OCI-LY3 (cell line): Measurements from ENCODE around the gene COL26A1.
"Not testable (repeated sequence)": the region's sequence is repeated elsewhere in the genome, so short reads cannot be mapped to it uniquely, and the experiment has no call there.

Source experiments
- H2AFZ ChIP-seq: fragments of 200-600, 300-600 bp; shearing (Covaris generic); 2 replicates; pipeline ENCODE4 v1.6.0; 2014; ENCODE audit warnings: antibody characterized with exemption, low read depth, low read length
- H3K27ac ChIP-seq: fragments of 200-600, 300-600 bp; sonication (generic); 2 replicates; pipeline ENCODE4 v1.5.1; 2014; ENCODE audit warnings: mild to moderate bottlenecking, low read length, moderate library complexity, mixed read lengths
- H3K27me3 ChIP-seq: fragments of 200-600, 300-600 bp; sonication (generic); 2 replicates; pipeline ENCODE4 v1.6.1; 2014; ENCODE audit warnings: low read depth, low read length, mixed read lengths
- H3K36me3 ChIP-seq: fragments of 200-600, 300-600 bp; sonication (generic); replicated peaks from 2 replicates; pipeline ENCODE3; 2014; ENCODE audit warnings: low read depth, low read length, mixed read lengths
- H3K4me1 ChIP-seq: fragments of 300-600, 200-600 bp; sonication (generic); 2 replicates; pipeline ENCODE4 v1.6.1; 2014; ENCODE audit warnings: low read length, mixed read lengths
- H3K4me2 ChIP-seq: fragments of 200-600, 300-600 bp; sonication (generic); 2 replicates; pipeline ENCODE4 v1.6.1; 2014; ENCODE audit warnings: low read length, mixed read lengths
- H3K4me3 ChIP-seq: fragments of 300-600, 200-600 bp; sonication (generic); 2 replicates; pipeline ENCODE4 v1.5.1; 2014; ENCODE audit warnings: antibody characterized with exemption, mild to moderate bottlenecking, low read length, moderate library complexity
- H3K79me2 ChIP-seq: fragments of 300-600, 200-600 bp; shearing (Covaris generic); 2 replicates; pipeline ENCODE4 v1.6.1; 2014; ENCODE audit warnings: mild to moderate bottlenecking, low read length, mixed read lengths
- H3K9ac ChIP-seq: fragments of 300-600, 200-600 bp; shearing (Covaris generic); 2 replicates; pipeline ENCODE4 v1.6.0; 2014; ENCODE audit warnings: mild to moderate bottlenecking, low read length, moderate library complexity
- H3K9me3 ChIP-seq: fragments of 200-600, 300-600 bp; shearing (Covaris generic); 2 replicates; pipeline ENCODE4 v1.6.1; 2014; ENCODE audit warnings: low read length, mixed read lengths; ENCODE audit not compliant: insufficient read depth
- H4K20me1 ChIP-seq: fragments of 200-600, 300-600 bp; sonication (generic); 2 replicates; pipeline ENCODE4 v1.6.1; 2016; ENCODE audit warnings: low read length, mixed read lengths; ENCODE audit not compliant: insufficient read depth
- CTCF ChIP-seq: fragments of 200-600, 300-600 bp; sonication (generic); IDR thresholded peaks from 2 replicates; pipeline ENCODE4 v1.5.1; 2014; ENCODE audit warnings: antibody characterized with exemption, low read length, low read depth
- EZH2phosphoT487 ChIP-seq: fragments of 200-600 bp; shearing (Covaris generic); IDR thresholded peaks from 2 replicates; pipeline ENCODE4 v1.6.1; 2018; ENCODE audit warnings: antibody characterized with exemption, mixed run types, low read depth

The COL26A1 gene

GRCh38 chr7:101559586-101559985, 196.9 kb downstream of the COL26A1 start:
- H3K4me2 ChIP-seq = no peak overlapping the region
- H3K9me3 ChIP-seq = no peaks in the 10 kb centered on the region
- H3K9ac ChIP-seq = no peak overlapping the region
- H3K27me3 ChIP-seq = peaks cover 8% of the 10 kb centered on the region
- no peak overlapping the region for H2AFZ ChIP-seq
- H3K4me1 ChIP-seq = no peaks in the 10 kb centered on the region
- no peak overlapping the region for H3K27ac ChIP-seq
- no peak for TF ChIP-seq CTCF
- TF ChIP-seq EZH2phosphoT487 = no peak
- H3K79me2 ChIP-seq = no peaks in the 10 kb centered on the region
- H3K4me3 ChIP-seq = no peak overlapping the region
- H4K20me1 ChIP-seq = no peaks in the 10 kb centered on the region
- H3K36me3 ChIP-seq = no peaks in the 10 kb centered on the region

GRCh38 chr7:101560021-101560420, 197.3 kb downstream of the COL26A1 start:
- H3K27me3 ChIP-seq, H3K4me2 ChIP-seq, H3K4me1 ChIP-seq, H3K9ac ChIP-seq, H3K79me2 ChIP-seq, H3K4me3 ChIP-seq, H4K20me1 ChIP-seq, H2AFZ ChIP-seq, H3K9me3 ChIP-seq, H3K36me3 ChIP-seq, H3K27ac ChIP-seq: not testable (repeated sequence)

GRCh38 chr7:101560856-101561255, 198.2 kb downstream of the COL26A1 start:
- Histone ChIP-seq H3K27ac (no peak overlapping the region), H2AFZ (no peak overlapping the region), H3K27me3 (no peaks in the 10 kb centered on the region; the same call in 1 of the 2 replicates), H3K4me1 (no peaks in the 10 kb centered on the region), H3K36me3 (no peaks in the 10 kb centered on the region), H4K20me1 (no peaks in the 10 kb centered on the region), H3K4me2 (no peak overlapping the region), H3K9ac (no peak overlapping the region), H3K79me2 (no peaks in the 10 kb centered on the region), H3K9me3 (no peaks in the 10 kb centered on the region), H3K4me3 (no peak overlapping the region)
- no peak for TF ChIP-seq CTCF
- TF ChIP-seq EZH2phosphoT487 = no peak

- not testable (repeated sequence) for H3K27ac ChIP-seq, H4K20me1 ChIP-seq, H3K27me3 ChIP-seq, H3K4me1 ChIP-seq, H3K36me3 ChIP-seq, H3K4me2 ChIP-seq, H3K9me3 ChIP-seq, H2AFZ ChIP-seq, H3K4me3 ChIP-seq, H3K79me2 ChIP-seq, H3K9ac ChIP-seq
These were observed 198.6 kb downstream of the COL26A1 start for GRCh38 chr7:101561293-101561692.

- H3K9ac ChIP-seq = no peak overlapping the region
- H3K9me3 ChIP-seq = no peaks in the 10 kb centered on the region
- H3K4me3 ChIP-seq = no peak overlapping the region
- H3K36me3 ChIP-seq = no peaks in the 10 kb centered on the region
- H2AFZ ChIP-seq = no peak overlapping the region
- H4K20me1 ChIP-seq = no peaks in the 10 kb centered on the region
- no peak overlapping the region for H3K4me2 ChIP-seq
- H3K79me2 ChIP-seq = no peaks in the 10 kb centered on the region
- H3K4me1 ChIP-seq = no peaks in the 10 kb centered on the region
- H3K27me3 ChIP-seq = no peaks in the 10 kb centered on the region; the same call in 1 of the 2 replicates
- H3K27ac ChIP-seq = no peak overlapping the region
- no peak for TF ChIP-seq EZH2phosphoT487
- TF ChIP-seq CTCF = no peak
These were observed 200.0 kb downstream of the COL26A1 start for GRCh38 chr7:101562531-101563197.
